NCI-H187 (cell line): ENCODE measurements around the gene TMEM72.

Experiments
- DNase-seq, 2 experiments: peaks; one replicate each; lab custom pipeline; 2025; lab: John Stamatoyannopoulos, UW

Gene TMEM72

GRCh38 chr10:44955413-44956070, 44.4 kb downstream of the TMEM72 start:
- DNase-seq = no peak

- no peak for DNase-seq
Measured at GRCh38 chr10:44956226-44956625, 45.1 kb downstream of the TMEM72 start.

DNA sequence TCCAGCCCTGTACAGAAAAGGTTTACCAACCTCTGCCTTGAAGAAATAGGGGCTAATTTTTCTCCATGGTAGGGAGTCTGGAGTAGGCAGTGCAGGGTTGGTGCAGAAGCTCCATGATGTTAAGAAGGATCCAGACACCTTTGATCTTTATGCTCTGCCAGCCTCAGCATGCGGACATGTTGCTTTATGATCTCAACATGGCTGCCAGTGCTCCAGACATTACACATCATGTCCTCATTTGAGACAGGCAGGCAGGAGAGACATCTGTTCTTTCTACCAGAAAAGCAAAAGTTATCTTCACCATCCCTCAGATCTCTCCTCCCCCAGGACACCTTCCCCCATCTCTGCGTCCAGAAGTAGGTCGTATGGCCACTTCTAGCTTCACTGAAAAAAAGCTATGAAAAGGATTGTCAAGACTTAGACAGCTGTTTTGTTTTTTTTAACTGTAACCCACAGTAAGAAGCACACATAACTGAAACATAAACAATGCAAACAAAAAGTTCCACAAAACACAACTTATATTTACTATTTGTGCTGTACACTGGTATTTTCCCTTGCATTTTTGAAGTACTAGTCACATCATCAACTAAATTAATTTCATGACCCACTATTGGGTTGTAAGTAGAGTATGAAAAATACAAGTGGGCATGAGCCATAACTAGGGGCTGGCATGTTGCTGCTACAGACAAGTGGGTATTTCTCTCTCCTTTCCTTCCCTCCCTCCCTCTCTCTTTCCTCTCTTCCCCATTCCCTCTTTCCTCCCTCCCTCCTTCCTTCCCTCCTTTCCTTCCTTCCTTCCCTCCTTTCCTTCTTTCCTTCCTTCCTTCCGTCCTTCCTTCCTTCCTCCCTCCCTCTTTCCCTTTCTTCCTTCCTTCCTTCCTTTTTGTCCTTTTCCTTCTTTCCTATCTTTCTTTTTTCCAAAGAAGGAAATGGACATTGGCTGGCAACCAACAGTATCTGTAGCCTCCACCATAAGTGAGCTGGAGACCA, 45.9 kb downstream of the TMEM72 start:
- no peak for DNase-seq

DNA sequence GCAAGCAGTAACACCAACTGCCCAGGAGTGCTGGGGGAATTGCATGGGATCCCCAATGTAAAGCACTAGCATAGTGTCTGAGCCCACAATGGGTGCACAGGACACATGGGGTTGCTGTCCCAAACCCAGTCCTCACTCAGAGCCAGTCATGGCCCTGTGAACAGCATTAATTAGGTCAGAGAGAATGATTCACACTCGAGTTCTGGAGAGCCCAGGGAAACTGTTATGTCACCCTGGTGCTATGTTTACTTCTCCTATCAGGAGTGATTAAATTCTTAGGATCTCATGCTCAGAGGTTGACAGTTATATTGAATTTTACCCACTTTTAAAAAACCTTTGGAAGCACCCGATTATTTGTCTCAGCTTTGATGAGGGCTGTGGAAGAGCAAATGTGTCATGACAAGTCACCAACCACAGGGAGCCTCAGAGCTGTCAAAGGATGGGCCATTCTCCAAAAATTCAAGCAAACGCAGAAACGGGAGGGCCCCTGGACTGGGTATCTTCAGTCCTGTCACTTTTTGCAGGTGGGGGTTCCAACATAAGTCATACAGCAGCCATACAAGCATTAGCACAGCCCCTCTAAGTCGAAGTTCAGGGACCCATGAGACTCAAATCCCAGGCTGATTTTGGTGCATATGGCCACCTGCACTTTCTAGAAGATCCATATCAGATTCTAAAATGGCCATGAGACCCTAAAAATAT, 47.2 kb downstream of the TMEM72 start:
- no peak for DNase-seq

GRCh38 chr10:44958898-44959246, 47.7 kb downstream of the TMEM72 start:
- DNase-seq = no peak

GRCh38 chr10:44959247-44960087, 48.3 kb downstream of the TMEM72 start, which contains the start of gene RASSF4:
RASSF4 (plus strand) TSS chr10:44959802; CDS start chr10:44970203, 10,401 bp downstream.
- DNase-seq = peak; percentile 48 to 77

- no peak for DNase-seq
Measured at GRCh38 chr10:44960088-44960460, 48.9 kb downstream of the TMEM72 start.

- DNase-seq = no peak
Measured at GRCh38 chr10:44960482-44961229, 49.5 kb downstream of the TMEM72 start.

DNA sequence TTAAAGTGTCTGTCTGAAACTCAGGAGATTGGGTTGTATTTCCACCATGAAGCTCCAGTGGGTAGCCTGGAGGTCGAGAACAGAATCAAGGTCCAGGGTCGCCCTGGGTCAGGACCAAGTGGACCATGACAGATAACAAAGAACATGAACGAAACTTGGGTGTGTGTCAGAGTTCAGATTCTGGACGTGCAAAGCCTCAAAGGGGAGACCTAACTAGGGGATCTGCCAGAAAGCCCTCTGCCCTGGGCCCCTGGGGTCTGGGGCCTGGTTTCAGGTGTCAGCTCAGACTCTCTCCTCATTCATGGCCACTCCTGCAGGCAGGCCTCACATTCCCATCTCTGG, 50.1 kb downstream of the TMEM72 start:
- DNase-seq = no peak

GRCh38 chr10:44961931-44962750, 51.0 kb downstream of the TMEM72 start:
- no peak for DNase-seq

DNA sequence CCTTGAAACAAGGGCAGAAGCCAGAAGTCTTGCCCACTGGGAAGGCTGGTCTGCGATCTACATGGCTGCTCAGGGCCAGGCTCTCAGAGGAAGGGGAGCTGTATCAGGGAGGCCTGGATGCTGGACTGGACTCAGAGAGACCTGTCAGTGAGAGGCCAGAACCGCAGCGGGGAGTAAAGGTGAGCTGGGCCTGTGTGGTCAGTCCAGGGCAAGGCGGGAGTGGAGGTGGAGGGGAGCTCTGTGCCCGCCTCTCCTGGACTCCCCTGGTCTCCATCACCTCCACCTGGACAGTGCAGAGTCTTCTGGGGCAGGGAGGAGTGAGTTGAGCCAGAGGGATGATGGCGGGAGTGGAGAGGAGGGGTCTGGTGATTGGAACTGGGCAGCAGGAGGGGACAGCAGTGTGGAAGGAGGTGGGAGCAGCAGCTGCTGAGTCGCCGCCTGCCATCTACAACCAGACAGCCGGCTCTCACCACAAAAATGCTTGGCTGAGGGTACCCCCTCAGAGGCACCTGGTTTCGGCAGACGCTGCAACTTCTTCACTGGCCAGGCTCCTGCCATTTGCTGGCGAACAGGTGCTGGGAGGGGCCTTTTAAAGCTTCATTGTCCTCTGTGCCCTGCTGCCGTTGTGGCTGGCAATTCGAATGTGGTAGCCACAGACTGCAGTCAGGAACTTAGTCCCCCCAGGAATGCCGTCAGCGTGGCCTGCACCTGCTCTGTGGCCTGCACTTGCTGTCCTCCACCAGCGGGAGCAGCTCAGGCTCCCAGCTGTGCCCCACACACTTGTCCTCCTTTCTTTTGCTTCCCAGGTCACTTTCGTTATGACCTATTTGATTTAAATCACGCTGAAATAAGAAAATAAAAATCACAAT, 52.0 kb downstream of the TMEM72 start:
- DNase-seq = peak; percentile 49 to 65

- no peak for DNase-seq
Measured at GRCh38 chr10:44963772-44964633, 52.9 kb downstream of the TMEM72 start.

DNA sequence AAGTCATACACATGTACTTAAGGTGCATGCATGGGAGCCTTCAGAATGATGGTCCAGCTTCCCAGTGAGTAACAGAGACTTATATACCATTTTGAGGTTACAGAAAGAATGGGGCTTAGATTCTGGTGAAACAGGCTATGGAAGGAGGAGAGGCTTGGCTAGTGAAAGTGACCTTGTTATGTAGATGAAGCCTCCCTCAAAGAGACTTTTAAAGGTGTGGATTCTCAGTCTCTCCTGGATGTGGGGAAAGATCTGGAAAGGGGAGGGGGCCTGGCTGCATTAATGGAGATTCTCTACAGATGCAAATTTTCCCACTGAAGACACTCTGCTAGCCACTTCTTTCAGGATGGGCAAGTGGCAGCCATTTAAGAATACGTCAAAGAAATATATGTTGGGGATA, 54.0 kb downstream of the TMEM72 start:
- no peak for DNase-seq

GRCh38 chr10:44965651-44966097, 54.5 kb downstream of the TMEM72 start:
- DNase-seq = no peak

- DNase-seq = no peak
Measured at GRCh38 chr10:44966129-44966815, 55.1 kb downstream of the TMEM72 start.

DNA sequence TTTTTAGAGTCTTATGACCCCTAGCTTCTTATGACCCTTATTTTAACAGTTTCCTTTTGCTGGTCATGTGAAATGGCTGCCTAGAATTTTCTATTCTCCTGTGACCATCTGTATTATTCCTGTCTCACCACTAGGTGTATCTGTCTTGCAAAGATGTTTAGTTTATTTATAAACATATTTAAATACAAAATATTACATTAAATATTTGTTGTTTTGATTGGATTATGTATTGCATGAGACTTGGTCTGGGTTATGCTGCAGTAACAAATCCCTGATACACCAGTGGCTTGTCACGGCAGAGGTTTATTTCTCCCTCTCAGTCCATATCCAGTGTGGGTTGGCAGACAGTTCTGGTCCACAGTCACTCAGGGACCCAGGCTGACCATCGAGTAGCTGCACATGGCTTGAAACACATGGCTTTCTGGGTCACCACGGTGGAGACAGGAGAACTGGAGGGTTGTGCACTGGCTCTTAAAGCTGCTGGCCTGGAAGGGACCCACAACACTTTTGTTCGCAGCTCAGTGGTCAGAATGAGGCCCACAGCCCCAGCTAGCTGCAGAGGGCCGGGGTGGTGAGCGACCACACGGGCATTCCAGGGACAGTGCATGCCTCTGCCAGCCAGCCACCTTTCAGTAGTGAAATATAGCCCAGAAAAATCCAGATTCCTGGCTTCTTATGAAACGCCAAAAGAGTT, 55.8 kb downstream of the TMEM72 start:
- no peak for DNase-seq

GRCh38 chr10:44967616-44968015, 56.5 kb downstream of the TMEM72 start:
- no peak for DNase-seq
